GM18499 (cell line): ENCODE data around the gene DHCR7.

ENCODE experiments used
- ATAC-seq: cut with Tn5 transposase; IDR thresholded peaks from one replicate; pipeline ENCODE4 v1.9.1; 2021; ENCODE audit warnings: moderate number of reproducible peaks; ENCODE audit not compliant: insufficient read depth, unreplicated experiment

Gene DHCR7

DNA sequence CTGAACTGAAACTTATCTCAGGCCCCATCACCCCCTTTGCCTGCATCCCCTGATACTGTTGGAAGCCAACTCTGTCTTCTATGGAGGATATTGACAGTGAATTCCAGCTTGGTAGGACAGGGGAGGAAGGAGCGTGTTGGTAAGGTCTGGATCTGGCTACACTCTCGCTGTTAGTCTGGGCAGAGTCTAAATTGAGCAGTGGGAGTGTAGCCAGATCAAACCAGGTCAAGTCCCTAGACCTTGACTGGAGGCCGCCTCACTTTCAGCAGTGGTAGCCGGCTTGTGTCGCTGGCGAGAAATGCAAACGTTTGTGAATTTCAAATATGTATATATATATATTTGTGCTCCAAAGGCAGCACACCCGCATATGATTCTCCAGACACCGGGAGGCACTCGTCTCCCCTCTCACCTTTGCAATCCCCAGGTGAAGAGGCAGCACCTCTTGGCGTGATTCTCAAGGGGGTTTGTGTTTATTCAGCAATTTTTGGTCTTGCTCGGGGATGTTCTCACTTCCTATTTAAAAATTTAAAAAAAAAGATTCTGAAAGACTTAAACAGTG is 26.7 kb downstream of the DHCR7 start:
- ATAC-seq, result no peak

GRCh38 chr11:71420455-71421241 is 27.5 kb downstream of the DHCR7 start:
- ATAC-seq, result no peak

DNA sequence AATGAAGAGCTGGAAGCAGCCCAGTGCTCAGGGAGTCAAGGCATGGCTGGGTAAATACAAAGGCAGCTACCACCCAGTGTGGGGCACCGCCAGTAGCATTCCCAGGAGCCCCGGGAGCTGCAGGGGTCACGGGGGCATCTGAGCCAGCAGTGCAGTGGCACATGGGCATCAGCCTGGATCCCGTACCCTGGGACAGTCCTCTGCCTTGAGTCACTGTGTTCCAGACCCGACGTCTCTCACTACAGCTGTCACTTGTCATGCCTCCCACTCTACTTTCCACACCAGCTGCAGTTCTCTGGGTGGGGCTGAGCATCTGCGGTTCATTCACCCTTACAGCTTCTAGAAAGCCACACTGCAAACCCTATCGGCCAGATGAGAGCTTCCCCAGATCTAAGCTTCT is 29.6 kb downstream of the DHCR7 start:
- ATAC-seq, result no peak

DNA sequence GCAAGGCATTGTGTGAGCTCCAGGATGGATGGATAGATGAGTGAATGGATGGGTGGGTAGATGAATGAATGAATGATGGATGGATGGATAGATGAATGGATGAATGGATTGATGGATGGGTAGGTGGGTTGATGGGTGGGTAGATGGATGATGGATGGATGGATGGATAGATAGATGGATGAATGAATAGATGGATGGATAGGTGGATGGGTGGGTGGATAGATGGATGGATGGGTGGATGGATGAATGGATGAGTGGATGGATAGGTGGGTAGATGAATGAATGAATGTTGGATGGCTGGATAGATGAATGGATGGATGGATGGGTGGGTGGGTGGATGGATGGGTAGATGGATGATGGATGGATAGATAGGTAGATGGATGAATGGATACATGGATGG is 33.5 kb downstream of the DHCR7 start:
- ATAC-seq, result no peak

- ATAC-seq, result no peak
These were observed 37.7 kb downstream of the DHCR7 start for GRCh38 chr11:71410363-71410966.

- ATAC-seq, result no peak
These were observed 39.4 kb downstream of the DHCR7 start for GRCh38 chr11:71408826-71409225.

DNA sequence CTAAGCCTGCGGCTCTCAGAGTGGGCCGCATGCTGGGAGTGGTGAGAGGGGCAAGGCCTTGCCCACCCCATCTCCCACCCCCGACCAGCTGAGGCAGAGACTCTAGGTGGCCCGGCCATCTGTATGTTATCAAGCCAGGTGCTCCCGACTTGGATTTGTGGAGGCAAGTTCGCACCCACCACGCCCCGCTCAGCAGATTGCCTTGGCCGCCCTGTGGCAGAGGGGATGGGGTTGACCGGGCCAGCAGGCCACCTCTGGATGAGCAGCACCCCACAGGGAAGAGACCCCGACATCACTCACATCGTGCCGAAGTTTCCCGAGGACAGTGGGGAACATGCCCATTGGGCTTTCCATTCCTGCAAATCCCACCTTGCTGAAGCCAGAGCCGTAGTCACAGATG is 40.8 kb downstream of the DHCR7 start:
- ATAC-seq, result no peak

DNA sequence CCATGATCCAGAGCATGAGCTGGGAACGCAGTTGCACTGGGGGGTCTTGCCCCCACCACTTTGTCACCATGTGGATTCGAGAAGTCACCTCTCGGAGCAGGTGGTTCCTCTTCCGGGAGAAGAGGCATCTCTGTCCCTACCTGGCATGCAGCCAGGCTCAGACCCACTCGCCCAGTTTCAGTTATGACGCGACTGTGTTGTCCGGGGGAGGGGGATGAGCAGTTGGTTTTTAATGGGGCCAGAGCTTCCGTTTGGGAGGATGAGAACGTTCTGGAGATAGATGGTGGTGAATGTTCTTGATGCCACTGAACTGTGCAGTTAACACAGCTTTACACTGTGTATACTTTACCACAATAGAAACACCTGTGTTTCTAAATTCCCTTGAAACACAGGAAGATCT is 41.5 kb downstream of the DHCR7 start:
- no peak for ATAC-seq

- no peak for ATAC-seq
These were observed 44.0 kb downstream of the DHCR7 start for GRCh38 chr11:71404209-71404608.

DNA sequence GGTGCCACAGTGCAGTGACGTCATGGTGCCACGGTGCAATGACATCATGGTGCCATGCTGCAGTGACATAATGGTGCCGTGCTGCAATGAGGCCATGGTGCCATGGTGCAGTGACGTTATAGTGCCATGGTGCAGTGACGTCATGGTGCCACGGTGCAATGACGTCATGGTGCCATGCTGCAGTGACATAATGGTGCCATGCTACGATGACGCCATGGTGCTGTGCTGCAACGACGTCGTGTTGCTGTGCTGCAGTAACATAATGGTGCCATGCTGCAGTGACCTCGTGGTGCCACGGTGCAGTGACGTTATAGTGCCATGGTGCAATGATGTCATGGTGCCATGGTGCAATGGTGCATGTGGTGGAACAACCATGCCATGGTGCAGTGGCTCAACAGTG is 45.3 kb downstream of the DHCR7 start:
- no peak for ATAC-seq

- ATAC-seq, result no peak
These were observed 48.0 kb downstream of the DHCR7 start for GRCh38 chr11:71400216-71400615.

GRCh38 chr11:71399341-71399740 is 48.9 kb downstream of the DHCR7 start:
- ATAC-seq, result no peak

- no peak for ATAC-seq
These were observed 50.2 kb downstream of the DHCR7 start for GRCh38 chr11:71397961-71398360.

GRCh38 chr11:71397331-71397860 is 50.8 kb downstream of the DHCR7 start:
- ATAC-seq, result no peak

- no peak for ATAC-seq
These were observed 51.6 kb downstream of the DHCR7 start for GRCh38 chr11:71396548-71397123.

DNA sequence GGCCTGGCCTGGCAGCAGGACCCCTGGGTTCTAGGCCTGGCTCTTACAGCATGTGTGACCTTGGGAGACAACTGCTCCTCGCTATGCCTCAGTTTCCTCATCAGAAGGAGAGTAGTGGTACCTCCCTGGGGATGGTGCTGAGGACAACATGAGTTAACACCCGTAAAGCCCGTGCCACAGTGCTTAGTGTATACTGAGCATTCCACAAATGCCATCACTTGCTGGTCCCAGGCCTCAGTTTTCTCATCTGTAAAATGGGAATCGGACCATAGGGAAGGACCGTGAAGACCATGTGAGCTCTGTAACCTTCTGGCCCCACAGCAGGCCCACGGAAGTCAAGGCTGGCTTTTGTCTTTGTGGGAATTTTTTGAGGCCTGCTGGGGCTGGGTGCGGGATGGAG is 52.4 kb downstream of the DHCR7 start:
- no peak for ATAC-seq

- no peak for ATAC-seq
These were observed 53.0 kb downstream of the DHCR7 start for GRCh38 chr11:71395263-71395560.

GRCh38 chr11:71393283-71393682 is 54.9 kb downstream of the DHCR7 start:
- ATAC-seq, result no peak

DNA sequence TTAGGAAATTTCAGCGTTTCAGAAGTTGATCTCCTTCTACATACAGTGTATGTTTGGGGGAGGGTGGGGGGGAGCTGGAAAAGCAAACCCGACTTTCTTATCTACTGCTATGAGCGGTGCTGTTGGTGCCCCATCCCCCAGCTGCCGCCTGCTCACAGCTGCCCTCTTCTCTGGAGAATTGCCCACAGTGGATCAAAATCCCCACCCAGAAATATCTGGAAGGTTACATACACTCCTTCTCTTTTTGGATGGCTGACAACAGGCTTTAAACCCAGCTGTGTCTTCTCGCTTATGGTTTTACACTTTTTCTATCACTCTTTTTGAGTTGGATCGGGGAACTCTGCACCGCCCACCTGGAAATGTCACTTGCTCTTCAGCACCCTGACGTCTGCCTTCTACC is 56.4 kb downstream of the DHCR7 start:
- ATAC-seq, result no peak

- no peak for ATAC-seq
These were observed 56.8 kb downstream of the DHCR7 start for GRCh38 chr11:71391352-71391751.

- no peak for ATAC-seq
These were observed 59.5 kb downstream of the DHCR7 start for GRCh38 chr11:71388637-71389235.
